ENCODE results near the gene LIMCH1.

LIMCH1 gene

GRCh38 chr4:41569961-41570360 is 32.0 kb downstream of the LIMCH1 start:
- DNase-seq = no peak

- DNase-seq = no peak
Measured at GRCh38 chr4:41571422-41571821, 33.5 kb downstream of the LIMCH1 start.

GRCh38 chr4:41572516-41572915 is 34.6 kb downstream of the LIMCH1 start:
- DNase-seq = no peak

- no peak for DNase-seq
Measured at GRCh38 chr4:41572956-41573355, 35.0 kb downstream of the LIMCH1 start.

- no peak for DNase-seq
Measured at GRCh38 chr4:41573502-41574001, 35.6 kb downstream of the LIMCH1 start.

GRCh38 chr4:41575207-41575606 is 37.2 kb downstream of the LIMCH1 start:
- DNase-seq = no peak

- no peak for DNase-seq
Measured at GRCh38 chr4:41575665-41576064, 37.7 kb downstream of the LIMCH1 start.

- DNase-seq = no peak
Measured at GRCh38 chr4:41579043-41579442, 41.1 kb downstream of the LIMCH1 start.

- DNase-seq = no peak
Measured at GRCh38 chr4:41579526-41579925, 41.6 kb downstream of the LIMCH1 start.

GRCh38 chr4:41580007-41580406 is 42.0 kb downstream of the LIMCH1 start:
- DNase-seq = no peak

GRCh38 chr4:41586675-41587225 is 48.8 kb downstream of the LIMCH1 start:
- DNase-seq = no peak

- DNase-seq = no peak
Measured at GRCh38 chr4:41587286-41587685, 49.3 kb downstream of the LIMCH1 start.

GRCh38 chr4:41590591-41590990 is 52.6 kb downstream of the LIMCH1 start:
- DNase-seq = no peak

GRCh38 chr4:41594432-41594831 is 56.5 kb downstream of the LIMCH1 start:
- no peak for DNase-seq

- no peak for DNase-seq
Measured at GRCh38 chr4:41597494-41597893, 59.5 kb downstream of the LIMCH1 start.

- no peak for DNase-seq
Measured at GRCh38 chr4:41598580-41598979, 60.6 kb downstream of the LIMCH1 start.

- no peak for DNase-seq
Measured at GRCh38 chr4:41599192-41599786, 61.3 kb downstream of the LIMCH1 start.

- DNase-seq = no peak
Measured at GRCh38 chr4:41600243-41600912, 62.4 kb downstream of the LIMCH1 start.

- no peak for DNase-seq
Measured at GRCh38 chr4:41601025-41601424, 63.1 kb downstream of the LIMCH1 start.

- no peak for DNase-seq
Measured at GRCh38 chr4:41602113-41602512, 64.2 kb downstream of the LIMCH1 start.

GRCh38 chr4:41602886-41603498 is 65.0 kb downstream of the LIMCH1 start:
- no peak for DNase-seq

GRCh38 chr4:41609851-41610250 is 71.9 kb downstream of the LIMCH1 start:
- no peak for DNase-seq

- no peak for DNase-seq
Measured at GRCh38 chr4:41610474-41610873, 72.5 kb downstream of the LIMCH1 start.

All from CD4-positive, alpha-beta T cell treated with Interferon alpha-2 for 1 hour (primary cell).